Measurements from ENCODE around the gene P2RY8.

P2RY8 gene

GRCh38 chrX:1472975-1473374 lies 64.0 kb downstream of the P2RY8 start:
- ChIA-PET CTCF (no interaction called here), POLR2A (no interaction called here)
- no peak for DNase-seq (ENCODE audit: extremely low spot score)
- no peak for TF ChIP-seq CTCF (IDR thresholded peaks at IDR 0.05; ENCODE audit: control extremely low read depth, extremely low read depth, low read depth, missing control alignments)

GRCh38 chrX:1468250-1468772 lies 68.7 kb downstream of the P2RY8 start:
- POLR2A ChIA-PET, result no interaction called here
- CTCF ChIA-PET, result no interaction called here
- peak; percentile 56 for DNase-seq (ENCODE audit: extremely low spot score)
- TF ChIP-seq CTCF (IDR thresholded peaks at IDR 0.05; ENCODE audit: control extremely low read depth, extremely low read depth, low read depth, missing control alignments), result peak; percentile 51

- CTCF ChIA-PET, result no interaction called here
- DNase-seq (ENCODE audit: extremely low spot score), result peak; percentile 68
- POLR2A ChIA-PET, result no interaction called here
- no peak for TF ChIP-seq CTCF (IDR thresholded peaks at IDR 0.05; ENCODE audit: control extremely low read depth, extremely low read depth, low read depth, missing control alignments)
These were observed 69.9 kb downstream of the P2RY8 start for GRCh38 chrX:1466971-1467561.

GRCh38 chrX:1466232-1466661 lies 70.7 kb downstream of the P2RY8 start:
- no peak for DNase-seq (ENCODE audit: extremely low spot score)
- TF ChIP-seq CTCF (IDR thresholded peaks at IDR 0.05; ENCODE audit: control extremely low read depth, extremely low read depth, low read depth, missing control alignments), result no peak
- CTCF ChIA-PET, result no interaction called here
- POLR2A ChIA-PET, result no interaction called here

GRCh38 chrX:1465286-1466231 lies 71.4 kb downstream of the P2RY8 start:
- ChIA-PET CTCF (no interaction called here), POLR2A (no interaction called here)
- TF ChIP-seq CTCF (IDR thresholded peaks at IDR 0.05; ENCODE audit: control extremely low read depth, extremely low read depth, low read depth, missing control alignments), result no peak
- no peak for DNase-seq (ENCODE audit: extremely low spot score)

- POLR2A ChIA-PET, result no interaction called here
- no peak for DNase-seq (ENCODE audit: extremely low spot score)
- TF ChIP-seq CTCF (IDR thresholded peaks at IDR 0.05; ENCODE audit: control extremely low read depth, extremely low read depth, low read depth, missing control alignments), result no peak
These were observed 72.1 kb downstream of the P2RY8 start for GRCh38 chrX:1464971-1465285.

More at GRCh38 chrX:1464971-1465285, 72.1 kb downstream of the P2RY8 start:
- CTCF ChIA-PET, result no interaction called here

All from GM10248 (cell line).